Liver (tissue), 9 donors: Measurements from ENCODE around the gene FRMD4A. TPM values are rescaled to one million over a fixed set of nuclear protein-coding genes. Genes with fewer than 3 reads are reported as not detected.
A peak's percentile ranks its signal among the peaks of the same experiment; 100 is the strongest.

Experiments
- DNase-seq: peaks from one replicate; pipeline ENCODE4 v3.0.0-alpha.2; 2017; ENCODE audit warnings: low spot score
- H3K27ac ChIP-seq, 2 donors: one replicate each; pipeline ENCODE4 v1.7.0; 2013; ENCODE audit warnings: inconsistent platforms in 2 of 2, low read length in 2 of 2, control low read depth in 1 of 2, low read depth in 1 of 2, mild to moderate bottlenecking in 1 of 2
- H3K27me3 ChIP-seq, 4 donors: one replicate each; pipeline versions ENCODE4 v1.6.1 to v1.7.0; 2013; ENCODE audit warnings: low read length in 3 of 4, inconsistent platforms in 1 of 4, mild to moderate bottlenecking in 1 of 4, moderate library complexity in 1 of 4; ENCODE audit not compliant: control insufficient read depth in 4 of 4, insufficient read depth in 4 of 4
- H3K36me3 ChIP-seq, 4 donors: one replicate each; pipeline versions ENCODE4 v1.6.1 to v1.7.0; 2013; ENCODE audit warnings: low read length in 3 of 4, mild to moderate bottlenecking in 3 of 4, low read depth in 1 of 4, moderate library complexity in 1 of 4; ENCODE audit not compliant: control insufficient read depth in 4 of 4, insufficient read depth in 3 of 4
- H3K4me1 ChIP-seq, 4 donors: one replicate each; pipeline versions ENCODE4 v1.6.1 to v1.7.0; 2013; ENCODE audit warnings: low read length in 3 of 4, mild to moderate bottlenecking in 3 of 4, moderate library complexity in 1 of 4; ENCODE audit not compliant: control insufficient read depth in 4 of 4, insufficient read depth in 4 of 4
- H3K4me3 ChIP-seq, 3 donors: one replicate each; pipeline versions ENCODE4 v1.6.1 to v1.7.0; 2013; ENCODE audit warnings: low read length in 3 of 3, control low read depth in 1 of 3, low read depth in 1 of 3, mild to moderate bottlenecking in 1 of 3
- H3K9ac ChIP-seq, 2 donors: one replicate each; pipeline ENCODE4 v1.7.0; 2013; ENCODE audit warnings: low read length in 2 of 2, mild to moderate bottlenecking in 2 of 2, moderate library complexity in 2 of 2, control low read depth in 1 of 2, low read depth in 1 of 2
- H3K9me3 ChIP-seq, 4 donors: one replicate each; pipeline versions ENCODE4 v1.6.1 to v1.7.0; 2013; ENCODE audit warnings: low read length in 3 of 4; ENCODE audit not compliant: control insufficient read depth in 4 of 4
- EGR1 ChIP-seq, 2 donors: IDR thresholded peaks; 2 replicates each; pipeline ENCODE4 v1.6.1; 2016 to 2018; ENCODE audit warnings: antibody characterized with exemption in 2 of 2, low read depth in 2 of 2
- FOXA2 ChIP-seq: IDR thresholded peaks from 2 replicates; pipeline ENCODE4 v1.6.1; 2016; ENCODE audit warnings: antibody characterized with exemption
- HNF4G ChIP-seq: IDR thresholded peaks from 2 replicates; pipeline ENCODE4 v1.6.1; 2016; ENCODE audit warnings: antibody characterized with exemption
- JUND ChIP-seq, 2 donors: IDR thresholded peaks; 2 replicates each; pipeline ENCODE4 v1.6.1; 2016; ENCODE audit warnings: antibody characterized with exemption in 2 of 2
- NR2F2 ChIP-seq: IDR thresholded peaks from 2 replicates; pipeline ENCODE4 v1.6.1; 2016; ENCODE audit warnings: antibody characterized with exemption
- RAD21 ChIP-seq, 2 donors: IDR thresholded peaks; 2 replicates each; pipeline ENCODE4 v1.6.1; 2016; ENCODE audit warnings: antibody characterized with exemption in 2 of 2, mild to moderate bottlenecking in 2 of 2
- RXRA ChIP-seq, 2 donors: IDR thresholded peaks; 2 replicates each; pipeline ENCODE4 v1.6.1; 2017 to 2018; ENCODE audit warnings: antibody characterized with exemption in 2 of 2, mild to moderate bottlenecking in 1 of 2
- SP1 ChIP-seq: IDR thresholded peaks from 2 replicates; pipeline ENCODE4 v1.6.1; 2018; ENCODE audit warnings: antibody characterized with exemption, mild to moderate bottlenecking
- TAF1 ChIP-seq: conservative IDR thresholded peaks from 2 replicates; pipeline ENCODE4 v1.6.1; 2016; ENCODE audit warnings: antibody characterized with exemption, mild to moderate bottlenecking
- WGBS: extraction: QIAGEN DNeasy Blood & Tissue Kit; methylation state at CpG from one replicate; pipeline ENCODE4 v1.1.7; 2013; 5-methylcytosine and 5-hydroxymethylcytosine counted together
- polyA plus RNA-seq, 2 donors: library from polyadenylated mRNA; stranded (reverse) in 1 of 2; unstranded in 1 of 2; fragments of 200-250 nt in 1 of 2; fragments of >200 nt in 1 of 2; fragmentation: Nextera tagmentation in 1 of 2; extraction: Ambion mirVana in 1 of 2; gene quantifications; one replicate each; pipeline versions ENCODE4 v1.2.1 to v1.2.3, GENCODE V29; 2013 to 2015
- total RNA-seq, 2 donors: library from RNA; depleted of rRNA; stranded (reverse); fragments of >200 nt; gene quantifications; one replicate each; pipeline ENCODE4 v1.2.3, GENCODE V29; 2014
- TF ChIP-seq, protein P1 (sequence below): IDR thresholded peaks from 2 replicates; pipeline ENCODE4 v1.6.1; 2016; ENCODE audit warnings: antibody characterized with exemption
- TF ChIP-seq, protein P2 (sequence below): IDR thresholded peaks from 2 replicates; pipeline ENCODE4 v1.6.1; 2016; ENCODE audit warnings: antibody characterized with exemption, mild to moderate bottlenecking
- TF ChIP-seq, protein P3 (sequence below): IDR thresholded peaks from 2 replicates; pipeline ENCODE4 v1.6.1; 2016; ENCODE audit warnings: antibody characterized with exemption
- TF ChIP-seq, protein P4 (sequence below): fragments of 150-350 bp; IDR thresholded peaks from 2 replicates; pipeline ENCODE4 v1.5.1; 2017; ENCODE audit warnings: improper control_type of control experiment, low read depth, low read length; ENCODE audit not compliant: missing input control
- TF ChIP-seq, protein P5 (sequence below): IDR thresholded peaks from 2 replicates; pipeline ENCODE4 v1.6.1; 2016; ENCODE audit warnings: antibody characterized with exemption
- donor health status: healthy.
- donor health status: healthy.
- donor health status: healthy.
- donor health status: healthy.
- donor health status: healthy.

Gene FRMD4A
- total and polyA plus RNA-seq, 4 donors: 8.2 to 34.3 (median 13.1) TPM

DNA sequence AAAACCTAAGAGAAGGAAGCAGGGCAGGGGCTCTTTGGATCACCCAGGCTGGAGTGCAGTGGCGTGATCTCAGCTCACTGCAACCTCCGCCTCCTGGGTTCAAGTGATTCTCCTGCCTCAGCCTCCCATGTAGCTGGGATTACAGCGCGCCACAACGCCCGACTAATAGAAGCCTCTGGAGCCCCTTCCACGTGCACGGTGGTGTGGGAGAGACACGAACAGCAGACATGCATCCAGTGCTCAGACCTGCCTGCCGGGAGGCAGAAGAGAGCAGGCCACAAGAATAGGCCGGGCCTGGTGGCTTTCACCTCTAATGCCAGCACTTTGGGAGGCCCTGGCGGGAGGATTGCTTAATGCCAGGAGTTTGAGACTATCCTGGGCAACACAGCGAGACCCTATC lies 647.7 kb downstream of the FRMD4A start:
- Histone ChIP-seq H3K9ac (no peak overlapping the region), H3K27me3 (no peaks in the 10 kb centered on the region), H3K4me1 (peaks cover 9 to 58% (median 53%) of the 10 kb centered on the region in 4 donors), H3K4me3 (no peak overlapping the region), H3K36me3 (peaks cover 0 to 2% (median 0%) of the 10 kb centered on the region in 4 donors), H3K27ac (no peak overlapping the region), H3K9me3 (no peaks in the 10 kb centered on the region)
- no peak for DNase-seq
- TF ChIP-seq FOXA2: no peak
- TF ChIP-seq JUND (IDR thresholded peaks at IDR 0.05): no peak
- TF ChIP-seq EGR1 (IDR thresholded peaks at IDR 0.05; ENCODE audit: low read depth in 2 of 2): no peak
- TF ChIP-seq, protein P1, sequence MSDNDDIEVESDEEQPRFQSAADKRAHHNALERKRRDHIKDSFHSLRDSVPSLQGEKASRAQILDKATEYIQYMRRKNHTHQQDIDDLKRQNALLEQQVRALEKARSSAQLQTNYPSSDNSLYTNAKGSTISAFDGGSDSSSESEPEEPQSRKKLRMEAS: no peak
- TF ChIP-seq, protein P2, sequence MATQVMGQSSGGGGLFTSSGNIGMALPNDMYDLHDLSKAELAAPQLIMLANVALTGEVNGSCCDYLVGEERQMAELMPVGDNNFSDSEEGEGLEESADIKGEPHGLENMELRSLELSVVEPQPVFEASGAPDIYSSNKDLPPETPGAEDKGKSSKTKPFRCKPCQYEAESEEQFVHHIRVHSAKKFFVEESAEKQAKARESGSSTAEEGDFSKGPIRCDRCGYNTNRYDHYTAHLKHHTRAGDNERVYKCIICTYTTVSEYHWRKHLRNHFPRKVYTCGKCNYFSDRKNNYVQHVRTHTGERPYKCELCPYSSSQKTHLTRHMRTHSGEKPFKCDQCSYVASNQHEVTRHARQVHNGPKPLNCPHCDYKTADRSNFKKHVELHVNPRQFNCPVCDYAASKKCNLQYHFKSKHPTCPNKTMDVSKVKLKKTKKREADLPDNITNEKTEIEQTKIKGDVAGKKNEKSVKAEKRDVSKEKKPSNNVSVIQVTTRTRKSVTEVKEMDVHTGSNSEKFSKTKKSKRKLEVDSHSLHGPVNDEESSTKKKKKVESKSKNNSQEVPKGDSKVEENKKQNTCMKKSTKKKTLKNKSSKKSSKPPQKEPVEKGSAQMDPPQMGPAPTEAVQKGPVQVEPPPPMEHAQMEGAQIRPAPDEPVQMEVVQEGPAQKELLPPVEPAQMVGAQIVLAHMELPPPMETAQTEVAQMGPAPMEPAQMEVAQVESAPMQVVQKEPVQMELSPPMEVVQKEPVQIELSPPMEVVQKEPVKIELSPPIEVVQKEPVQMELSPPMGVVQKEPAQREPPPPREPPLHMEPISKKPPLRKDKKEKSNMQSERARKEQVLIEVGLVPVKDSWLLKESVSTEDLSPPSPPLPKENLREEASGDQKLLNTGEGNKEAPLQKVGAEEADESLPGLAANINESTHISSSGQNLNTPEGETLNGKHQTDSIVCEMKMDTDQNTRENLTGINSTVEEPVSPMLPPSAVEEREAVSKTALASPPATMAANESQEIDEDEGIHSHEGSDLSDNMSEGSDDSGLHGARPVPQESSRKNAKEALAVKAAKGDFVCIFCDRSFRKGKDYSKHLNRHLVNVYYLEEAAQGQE: no peak
- WGBS: 96% methylated on average over 13 of the region's 13 CpGs

DNA sequence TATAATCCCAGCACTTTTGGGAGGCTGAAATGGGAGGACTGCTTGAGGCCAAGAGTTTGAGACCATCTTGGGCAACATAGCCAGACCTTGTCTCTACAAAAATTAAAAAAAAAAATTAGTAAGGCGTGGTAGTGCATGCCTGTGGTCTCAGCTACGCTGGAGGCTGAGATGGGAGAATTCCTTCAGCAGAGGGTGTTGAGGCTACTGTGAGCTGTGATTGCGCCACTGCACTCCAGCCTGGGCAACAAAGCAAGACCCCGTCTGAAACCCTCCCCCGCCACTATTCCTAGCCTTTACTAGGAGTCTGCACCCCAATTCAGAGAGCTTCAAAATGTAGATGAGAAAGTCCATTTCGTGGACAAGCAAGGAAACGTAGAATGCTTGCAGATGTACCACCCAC lies 648.8 kb downstream of the FRMD4A start:
- 91% methylated on average over 7 of the region's 7 CpGs for WGBS
- Histone ChIP-seq H3K27ac (peak overlapping the region in 1 of 2 donors; percentile 38), H3K9me3 (no peaks in the 10 kb centered on the region), H3K4me1 (peaks cover 10 to 60% (median 55%) of the 10 kb centered on the region in 4 donors), H3K4me3 (no peak overlapping the region), H3K9ac (no peak overlapping the region), H3K36me3 (peaks cover 0 to 2% (median under 1%) of the 10 kb centered on the region in 4 donors), H3K27me3 (no peaks in the 10 kb centered on the region)
- TF ChIP-seq, protein P3, sequence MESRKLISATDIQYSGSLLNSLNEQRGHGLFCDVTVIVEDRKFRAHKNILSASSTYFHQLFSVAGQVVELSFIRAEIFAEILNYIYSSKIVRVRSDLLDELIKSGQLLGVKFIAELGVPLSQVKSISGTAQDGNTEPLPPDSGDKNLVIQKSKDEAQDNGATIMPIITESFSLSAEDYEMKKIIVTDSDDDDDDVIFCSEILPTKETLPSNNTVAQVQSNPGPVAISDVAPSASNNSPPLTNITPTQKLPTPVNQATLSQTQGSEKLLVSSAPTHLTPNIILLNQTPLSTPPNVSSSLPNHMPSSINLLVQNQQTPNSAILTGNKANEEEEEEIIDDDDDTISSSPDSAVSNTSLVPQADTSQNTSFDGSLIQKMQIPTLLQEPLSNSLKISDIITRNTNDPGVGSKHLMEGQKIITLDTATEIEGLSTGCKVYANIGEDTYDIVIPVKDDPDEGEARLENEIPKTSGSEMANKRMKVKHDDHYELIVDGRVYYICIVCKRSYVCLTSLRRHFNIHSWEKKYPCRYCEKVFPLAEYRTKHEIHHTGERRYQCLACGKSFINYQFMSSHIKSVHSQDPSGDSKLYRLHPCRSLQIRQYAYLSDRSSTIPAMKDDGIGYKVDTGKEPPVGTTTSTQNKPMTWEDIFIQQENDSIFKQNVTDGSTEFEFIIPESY: no peak
- TF ChIP-seq EGR1 (IDR thresholded peaks at IDR 0.05; ENCODE audit: low read depth in 2 of 2) (no peak), HNF4G (no peak), RAD21 (IDR thresholded peaks at IDR 0.05) (no peak), JUND (IDR thresholded peaks at IDR 0.05) (no peak), NR2F2 (no peak), TAF1 (no peak), RXRA (IDR thresholded peaks at IDR 0.05) (no peak), FOXA2 (no peak), SP1 (no peak)
- TF ChIP-seq, protein P1: no peak
- TF ChIP-seq, protein P4, sequence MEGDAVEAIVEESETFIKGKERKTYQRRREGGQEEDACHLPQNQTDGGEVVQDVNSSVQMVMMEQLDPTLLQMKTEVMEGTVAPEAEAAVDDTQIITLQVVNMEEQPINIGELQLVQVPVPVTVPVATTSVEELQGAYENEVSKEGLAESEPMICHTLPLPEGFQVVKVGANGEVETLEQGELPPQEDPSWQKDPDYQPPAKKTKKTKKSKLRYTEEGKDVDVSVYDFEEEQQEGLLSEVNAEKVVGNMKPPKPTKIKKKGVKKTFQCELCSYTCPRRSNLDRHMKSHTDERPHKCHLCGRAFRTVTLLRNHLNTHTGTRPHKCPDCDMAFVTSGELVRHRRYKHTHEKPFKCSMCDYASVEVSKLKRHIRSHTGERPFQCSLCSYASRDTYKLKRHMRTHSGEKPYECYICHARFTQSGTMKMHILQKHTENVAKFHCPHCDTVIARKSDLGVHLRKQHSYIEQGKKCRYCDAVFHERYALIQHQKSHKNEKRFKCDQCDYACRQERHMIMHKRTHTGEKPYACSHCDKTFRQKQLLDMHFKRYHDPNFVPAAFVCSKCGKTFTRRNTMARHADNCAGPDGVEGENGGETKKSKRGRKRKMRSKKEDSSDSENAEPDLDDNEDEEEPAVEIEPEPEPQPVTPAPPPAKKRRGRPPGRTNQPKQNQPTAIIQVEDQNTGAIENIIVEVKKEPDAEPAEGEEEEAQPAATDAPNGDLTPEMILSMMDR: no peak
- TF ChIP-seq, protein P5, sequence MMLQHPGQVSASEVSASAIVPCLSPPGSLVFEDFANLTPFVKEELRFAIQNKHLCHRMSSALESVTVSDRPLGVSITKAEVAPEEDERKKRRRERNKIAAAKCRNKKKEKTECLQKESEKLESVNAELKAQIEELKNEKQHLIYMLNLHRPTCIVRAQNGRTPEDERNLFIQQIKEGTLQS: no peak
- no peak for DNase-seq
